Caco-2 (cell line): ENCODE results near the gene STEAP1B. TPM values are rescaled to one million over a fixed set of nuclear protein-coding genes. Genes with fewer than 3 reads are reported as not detected.
"Not testable (repeated sequence)": the region's sequence is repeated elsewhere in the genome, so short reads cannot be mapped to it uniquely, and the experiment has no call there.

Experiments
- BruUV-seq: library from RNA; stranded (reverse); fragments of 400-500 nt; replicated peaks from 2 replicates; lab custom pipeline; 2021; lab: Mats Ljungman, UMichigan
- CTCF ChIA-PET: fragments of 300-600 bp; sonication (Branson Sonifier 250); formaldehyde crosslinking; loops from one replicate; lab custom pipeline; 2022; ENCODE audit warnings: antibody characterized with exemption; lab: Charles Lee
- POLR2A ChIA-PET: fragments of 300-600 bp; sonication (Branson Sonifier 250); formaldehyde crosslinking; loops from one replicate; lab custom pipeline; 2022; ENCODE audit warnings: antibody characterized with exemption; lab: Charles Lee
- DNase-seq, 2 experiments: peaks; one replicate each; pipeline versions ENCODE4 v3.0.0 to v3.0.0-alpha.2; 2020 to 2022
- H3K27me3 ChIP-seq: replicated peaks from 2 replicates; pipeline ENCODE4 v1.6.0; 2011; ENCODE audit warnings: low read length; ENCODE audit not compliant: control insufficient read depth, insufficient read depth
- H3K36me3 ChIP-seq: 2 replicates; pipeline ENCODE4 v1.5.1; 2011; ENCODE audit warnings: low read length; ENCODE audit not compliant: control insufficient read depth, insufficient read depth
- H3K4me1 ChIP-seq: fragments of 250-450 bp; sonication (Bioruptor Pico); 2 replicates; pipeline ENCODE4 v1.5.1; 2020; ENCODE audit warnings: mild to moderate bottlenecking
- H3K4me3 ChIP-seq: 2 replicates; pipeline ENCODE4 v1.5.1; 2011; ENCODE audit warnings: low read depth, mild to moderate bottlenecking, control low read depth, low read length
- H3K9me3 ChIP-seq: fragments of 250-450 bp; sonication (Bioruptor Pico); 2 replicates; pipeline ENCODE4 v1.5.1; 2020; ENCODE audit warnings: mild to moderate bottlenecking, moderate library complexity
- H3K27ac Mint-ChIP-seq: one replicate; pipeline ENCODE4 v1.8.0; 2022; ENCODE audit warnings: mixed read lengths; ENCODE audit not compliant: unreplicated experiment
- H3K27me3 Mint-ChIP-seq: one replicate; pipeline ENCODE4 v1.8.0; 2022; ENCODE audit warnings: mixed read lengths; ENCODE audit not compliant: insufficient read depth, unreplicated experiment
- H3K36me3 Mint-ChIP-seq: one replicate; pipeline ENCODE4 v1.8.0; 2022; ENCODE audit warnings: mild to moderate bottlenecking, mixed read lengths; ENCODE audit not compliant: insufficient read depth, unreplicated experiment
- H3K4me1 Mint-ChIP-seq: one replicate; pipeline ENCODE4 v1.8.0; 2022; ENCODE audit warnings: low read depth, mixed read lengths; ENCODE audit not compliant: unreplicated experiment
- H3K4me3 Mint-ChIP-seq: one replicate; pipeline ENCODE4 v1.8.0; 2022; ENCODE audit warnings: mild to moderate bottlenecking, moderate library complexity, mixed read lengths; ENCODE audit not compliant: unreplicated experiment
- H3K9me3 Mint-ChIP-seq: one replicate; pipeline ENCODE4 v1.8.0; 2022; ENCODE audit warnings: mixed read lengths; ENCODE audit not compliant: unreplicated experiment
- intact Hi-C: fragments of 100-400 bp; cut with micrococcal nuclease; formaldehyde crosslinking; loops from one replicate; pipeline ENCODE4 v1.10.0; 2022; ENCODE audit not compliant: unreplicated experiment
- total RNA-seq: library from RNA; stranded (reverse); gene quantifications from 2 replicates; pipeline ENCODE4 v1.2.3, GENCODE V29; 2022
- TF ChIP-seq, protein P1 (sequence below), 2 experiments: fragments of 200-600 bp in 1 of 2; IDR thresholded peaks; 1 replicate in 1 of 2; 2 replicates in 1 of 2; pipeline versions ENCODE4 v1.5.1 to v1.8.0; 2011 to 2022; ENCODE audit warnings: antibody characterized with exemption in 1 of 2, control low read depth in 1 of 2, inconsistent platforms in 1 of 2, low read depth in 1 of 2, low read length in 1 of 2, mild to moderate bottlenecking in 1 of 2, moderate library complexity in 1 of 2; ENCODE audit not compliant: insufficient read depth in 1 of 2, severe bottlenecking in 1 of 2, unreplicated experiment in 1 of 2

The STEAP1B gene
- total RNA-seq, 1 experiment from 2014 or later = 1.7 TPM

DNA sequence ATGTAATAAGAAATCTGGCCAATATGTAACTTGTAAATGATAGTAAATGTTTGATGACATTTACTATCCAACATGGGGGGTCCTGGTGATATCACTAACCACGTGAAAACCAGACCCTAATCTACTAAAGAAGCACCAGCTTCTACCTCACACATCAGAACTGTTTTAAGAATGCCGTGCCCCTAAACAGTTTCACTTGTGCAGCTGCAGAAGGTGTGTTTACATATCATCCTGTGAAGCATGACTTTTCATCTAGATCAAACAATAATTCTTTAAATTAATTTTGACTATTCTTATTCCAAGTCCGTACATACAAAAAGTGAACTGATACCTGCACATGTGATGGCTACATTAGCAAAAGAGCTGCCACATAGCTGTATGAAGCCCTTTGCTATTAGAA, 61.0 kb downstream of the STEAP1B start:
- Mint-ChIP-seq H3K4me1 (peaks cover 19% of the 10 kb centered on the region), H3K36me3 (no peaks in the 10 kb centered on the region), H3K27ac (no peak overlapping the region), H3K9me3 (no peaks in the 10 kb centered on the region), H3K4me3 (no peak overlapping the region), H3K27me3 (peaks cover 5% of the 10 kb centered on the region)
- no TSS peak for BruUV-seq
- Histone ChIP-seq H3K4me1 (peaks cover 11% of the 10 kb centered on the region; the same call in 1 of the 2 replicates), H3K4me3 (no peak overlapping the region), H3K27me3 (no peaks in the 10 kb centered on the region), H3K9me3 (no peaks in the 10 kb centered on the region), H3K36me3 (no peaks in the 10 kb centered on the region)
- TF ChIP-seq, protein P1, sequence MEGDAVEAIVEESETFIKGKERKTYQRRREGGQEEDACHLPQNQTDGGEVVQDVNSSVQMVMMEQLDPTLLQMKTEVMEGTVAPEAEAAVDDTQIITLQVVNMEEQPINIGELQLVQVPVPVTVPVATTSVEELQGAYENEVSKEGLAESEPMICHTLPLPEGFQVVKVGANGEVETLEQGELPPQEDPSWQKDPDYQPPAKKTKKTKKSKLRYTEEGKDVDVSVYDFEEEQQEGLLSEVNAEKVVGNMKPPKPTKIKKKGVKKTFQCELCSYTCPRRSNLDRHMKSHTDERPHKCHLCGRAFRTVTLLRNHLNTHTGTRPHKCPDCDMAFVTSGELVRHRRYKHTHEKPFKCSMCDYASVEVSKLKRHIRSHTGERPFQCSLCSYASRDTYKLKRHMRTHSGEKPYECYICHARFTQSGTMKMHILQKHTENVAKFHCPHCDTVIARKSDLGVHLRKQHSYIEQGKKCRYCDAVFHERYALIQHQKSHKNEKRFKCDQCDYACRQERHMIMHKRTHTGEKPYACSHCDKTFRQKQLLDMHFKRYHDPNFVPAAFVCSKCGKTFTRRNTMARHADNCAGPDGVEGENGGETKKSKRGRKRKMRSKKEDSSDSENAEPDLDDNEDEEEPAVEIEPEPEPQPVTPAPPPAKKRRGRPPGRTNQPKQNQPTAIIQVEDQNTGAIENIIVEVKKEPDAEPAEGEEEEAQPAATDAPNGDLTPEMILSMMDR (IDR thresholded peaks at IDR 0.05; ENCODE audit: insufficient read depth in 1 of 2, low read depth in 1 of 2, low read length in 1 of 2, severe bottlenecking in 1 of 2, unreplicated experiment in 1 of 2) = no peak
- no peak for DNase-seq
- intact Hi-C loops = no loop called here
- POLR2A ChIA-PET = no interaction called here
- CTCF ChIA-PET = no interaction called here

GRCh38 chr7:22436552-22436951, 63.4 kb downstream of the STEAP1B start:
- H3K9me3 ChIP-seq, H3K36me3 Mint-ChIP-seq, intact Hi-C loops, DNase-seq, H3K36me3 ChIP-seq, CTCF ChIA-PET, H3K4me1 ChIP-seq, H3K27me3 Mint-ChIP-seq, H3K27me3 ChIP-seq, POLR2A ChIA-PET, H3K9me3 Mint-ChIP-seq, BruUV-seq, H3K27ac Mint-ChIP-seq, H3K4me3 ChIP-seq, H3K4me3 Mint-ChIP-seq: not testable (repeated sequence)
- peaks cover 20% of the 10 kb centered on the region for H3K4me1 Mint-ChIP-seq

DNA sequence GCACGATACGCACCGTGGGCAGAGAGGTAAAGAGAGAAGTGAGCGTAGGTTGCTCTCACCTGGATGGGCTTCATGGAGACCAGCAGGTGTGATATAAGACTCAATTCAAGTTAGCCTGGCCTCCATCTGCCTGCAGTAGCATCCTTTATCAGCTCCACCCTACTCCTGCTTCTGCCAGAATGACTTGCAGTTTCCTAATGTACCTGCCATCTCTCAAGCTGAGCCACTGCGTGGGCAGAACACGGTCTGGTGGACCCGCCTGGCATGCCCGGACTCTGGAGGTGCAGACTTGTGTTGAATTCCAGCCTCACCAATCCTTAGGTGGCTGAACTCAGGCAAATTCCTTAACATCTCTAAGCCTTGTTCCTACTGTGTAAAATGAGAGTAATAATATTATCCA, 64.3 kb downstream of the STEAP1B start:
- H3K36me3 Mint-ChIP-seq = no peaks in the 10 kb centered on the region
- H3K27me3 Mint-ChIP-seq = peaks cover 5% of the 10 kb centered on the region
- Histone ChIP-seq H3K36me3 (no peaks in the 10 kb centered on the region), H3K9me3 (no peaks in the 10 kb centered on the region), H3K27me3 (no peaks in the 10 kb centered on the region), H3K4me3 (no peak overlapping the region), H3K4me1 (peaks cover 11% of the 10 kb centered on the region)
- intact Hi-C loops = no loop called here
- no peak overlapping the region for H3K4me3 Mint-ChIP-seq
- H3K27ac Mint-ChIP-seq = no peak overlapping the region
- no peak for DNase-seq
- CTCF ChIA-PET = no interaction called here
- BruUV-seq = no TSS peak
- H3K9me3 Mint-ChIP-seq = no peaks in the 10 kb centered on the region
- peaks cover 20% of the 10 kb centered on the region for H3K4me1 Mint-ChIP-seq
- TF ChIP-seq, protein P1 (IDR thresholded peaks at IDR 0.05; ENCODE audit: insufficient read depth in 1 of 2, low read depth in 1 of 2, low read length in 1 of 2, severe bottlenecking in 1 of 2, unreplicated experiment in 1 of 2) = no peak
- POLR2A ChIA-PET = no interaction called here

DNA sequence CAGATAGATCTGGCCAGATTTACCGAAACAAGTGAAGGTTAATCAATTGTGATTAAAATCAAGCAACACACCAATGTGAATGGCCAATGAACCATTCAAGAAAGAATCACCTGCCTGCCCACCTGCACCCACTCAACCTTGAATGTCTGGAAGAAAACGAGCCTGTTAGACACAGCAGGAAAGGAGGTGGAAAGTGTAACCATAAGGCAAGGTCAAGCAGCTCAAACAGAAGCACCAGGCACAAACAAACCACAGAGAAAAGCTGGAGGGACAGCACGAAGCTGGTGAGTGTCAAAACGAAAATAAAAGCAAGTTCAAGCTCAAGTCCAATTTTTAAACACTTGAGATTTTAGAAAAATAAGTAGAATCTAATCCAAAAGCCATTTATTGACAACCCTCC, 64.9 kb downstream of the STEAP1B start:
- Histone ChIP-seq H3K36me3 (no peaks in the 10 kb centered on the region), H3K4me1 (peaks cover 17% of the 10 kb centered on the region), H3K9me3 (no peaks in the 10 kb centered on the region), H3K4me3 (no peak overlapping the region), H3K27me3 (no peaks in the 10 kb centered on the region)
- intact Hi-C loops = no loop called here
- H3K4me1 Mint-ChIP-seq = peaks cover 20% of the 10 kb centered on the region
- H3K36me3 Mint-ChIP-seq = no peaks in the 10 kb centered on the region
- ChIA-PET CTCF (no interaction called here), POLR2A (no interaction called here)
- BruUV-seq = no TSS peak
- H3K4me3 Mint-ChIP-seq = no peak overlapping the region
- DNase-seq = no peak
- peaks cover 5% of the 10 kb centered on the region for H3K27me3 Mint-ChIP-seq
- TF ChIP-seq, protein P1 (IDR thresholded peaks at IDR 0.05; ENCODE audit: insufficient read depth in 1 of 2, low read depth in 1 of 2, low read length in 1 of 2, severe bottlenecking in 1 of 2, unreplicated experiment in 1 of 2) = no peak
- H3K27ac Mint-ChIP-seq = no peak overlapping the region
- no peaks in the 10 kb centered on the region for H3K9me3 Mint-ChIP-seq
